Sigmoid colon (tissue), 3 donors: ENCODE results near the gene RGS7.

ENCODE experiments used
- CTCF ChIP-seq, 4 experiments: fragments of 450-650 bp in 3 of 4; fragments of 200-600 bp in 1 of 4; IDR thresholded peaks; one replicate each; pipeline ENCODE4 v1.5.1; 2016 to 2019; ENCODE audit warnings: antibody characterized with exemption in 4 of 4, mild to moderate bottlenecking in 3 of 4, moderate library complexity in 2 of 4
- POLR2A ChIP-seq, 2 donors: fragments of 450-650 bp; IDR thresholded peaks; one replicate each; pipeline ENCODE4 v1.6.1; 2016; ENCODE audit warnings: antibody characterized with exemption in 2 of 2, mild to moderate bottlenecking in 2 of 2, moderate library complexity in 2 of 2

- TF ChIP-seq POLR2A (IDR thresholded peaks at IDR 0.05) (no peak), CTCF (IDR thresholded peaks at IDR 0.05) (no peak)
Measured at GRCh38 chr1:241390526-241390925, 33.5 kb upstream of the RGS7 start.
